ENCODE results near the gene WWC2.

Gene WWC2

DNA sequence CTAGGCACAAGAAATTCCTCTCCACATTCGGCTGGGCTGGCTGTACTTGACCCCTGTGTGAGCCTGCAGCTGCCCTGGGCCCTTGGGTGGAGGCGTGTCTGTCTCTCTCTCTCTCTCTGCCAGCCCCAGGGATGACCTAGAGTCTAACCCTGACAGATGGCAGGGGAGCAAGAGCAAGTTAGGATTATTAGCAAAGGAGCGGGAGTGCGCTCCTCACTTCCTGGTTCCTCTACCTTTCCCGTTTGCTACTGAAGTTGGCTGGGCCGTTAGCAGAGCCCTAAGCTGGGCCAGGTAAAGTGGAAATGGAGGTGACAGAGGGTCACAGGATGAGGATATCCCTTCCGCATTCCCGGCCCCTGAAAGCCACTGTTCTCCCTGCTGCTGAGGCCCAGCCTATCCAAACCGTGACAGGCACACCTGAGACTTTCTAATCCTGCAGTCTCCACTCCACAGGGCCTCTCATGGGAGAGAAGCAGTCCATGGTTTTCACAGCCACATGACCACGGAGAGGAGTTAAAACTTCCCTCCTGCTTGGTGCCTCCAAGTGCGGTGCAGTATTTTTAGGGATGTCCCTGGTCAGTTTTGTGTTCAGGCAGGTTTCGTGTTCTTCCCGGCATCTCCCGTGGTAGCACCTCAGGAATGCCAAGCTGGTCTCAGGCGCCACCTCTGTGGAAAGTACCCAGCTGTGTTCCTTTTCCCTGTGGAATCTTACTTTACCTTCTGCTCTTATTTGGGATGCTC is 141.7 kb downstream of the WWC2 start:
- intact Hi-C loops (cut with DNase I): no loop called here
- peak in 3 of 42 donors; percentile 6 to 33 (median 26) for DNase-seq

GRCh38 chr4:183241322-183241640 is 142.2 kb downstream of the WWC2 start:
- intact Hi-C loops (cut with DNase I): no loop called here

GRCh38 chr4:183241721-183242151 is 142.7 kb downstream of the WWC2 start:
- DNase-seq: no peak
- intact Hi-C loops (cut with DNase I): no loop called here

More at GRCh38 chr4:183241322-183241640, 142.2 kb downstream of the WWC2 start:
- DNase-seq: peak in 1 of 42 donors; percentile 10

GRCh38 chr4:183242291-183242690 is 143.2 kb downstream of the WWC2 start:
- peak in 1 of 42 donors; percentile 21 for DNase-seq
- intact Hi-C loops (cut with DNase I): no loop called here

DNA sequence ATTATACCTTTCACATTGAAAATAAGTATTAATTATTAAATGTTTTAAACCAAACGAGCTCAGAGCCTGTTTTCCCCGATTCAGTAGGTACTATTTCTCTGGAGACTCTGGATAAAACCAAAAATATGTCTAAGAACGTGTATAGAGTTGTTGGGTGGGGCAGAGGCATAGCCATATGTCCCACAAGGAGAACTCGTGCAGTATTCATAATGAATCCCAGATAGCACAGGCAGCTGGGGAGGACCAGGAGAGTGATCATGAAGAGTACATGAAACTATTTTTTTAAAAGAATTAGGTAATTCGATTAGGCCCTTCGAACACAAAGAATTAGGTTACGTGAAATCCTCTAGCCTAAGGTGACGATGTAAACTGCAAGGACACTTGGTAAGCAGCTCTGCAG is 145.0 kb downstream of the WWC2 start:
- intact Hi-C loops (cut with DNase I): no loop called here

GRCh38 chr4:183244506-183244905 is 145.4 kb downstream of the WWC2 start:
- intact Hi-C loops (cut with DNase I): no loop called here
- DNase-seq: no peak

More for the DNA sequence above, 145.0 kb downstream of the WWC2 start:
- no peak for DNase-seq

- intact Hi-C loops (cut with DNase I): no loop called here
- DNase-seq: no peak
Observed at GRCh38 chr4:183248201-183248600, 149.1 kb downstream of the WWC2 start.

DNA sequence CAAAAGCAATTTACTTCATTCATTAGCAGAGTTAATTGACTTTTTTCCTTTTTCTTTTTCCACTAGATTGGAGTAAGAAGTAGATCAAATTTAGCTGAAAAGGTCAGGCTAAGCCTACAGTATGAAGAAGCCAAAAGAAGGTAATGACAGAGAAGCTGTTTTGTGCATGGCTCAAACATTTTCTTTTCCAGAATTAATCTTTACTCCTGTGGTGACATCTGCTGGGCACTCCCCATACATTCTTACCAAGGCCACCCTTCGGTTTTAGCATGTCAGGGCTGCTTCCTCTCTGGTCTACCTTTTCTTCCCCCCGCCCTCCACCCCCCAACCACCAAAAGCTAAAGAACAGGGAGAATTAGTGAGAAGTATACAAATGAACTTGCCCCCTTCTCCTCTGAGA is 150.8 kb downstream of the WWC2 start:
- DNase-seq: peak in 17 of 42 donors; percentile 28 to 67 (median 41)
- intact Hi-C loops (cut with DNase I): no loop called here

DNA sequence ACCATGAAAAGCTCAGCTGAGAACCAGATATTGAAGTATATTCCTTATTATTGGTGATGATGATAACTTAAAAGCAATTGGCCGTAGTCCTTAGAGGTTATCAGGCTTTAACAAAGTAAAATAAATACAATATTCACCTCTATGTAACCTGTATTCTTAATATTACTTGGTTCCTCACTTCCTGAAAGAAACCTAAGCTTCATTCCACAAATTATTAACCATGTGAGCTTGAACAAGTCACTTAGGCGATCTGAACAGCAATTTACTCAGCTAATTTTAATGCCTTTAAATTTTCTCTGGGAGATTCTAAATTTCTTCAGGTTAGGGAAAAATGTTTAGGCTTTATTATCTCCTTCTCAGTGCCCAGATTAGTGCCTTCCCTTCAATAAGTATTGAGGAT is 151.8 kb downstream of the WWC2 start:
- intact Hi-C loops (cut with DNase I): no loop called here
- DNase-seq: no peak

DNA sequence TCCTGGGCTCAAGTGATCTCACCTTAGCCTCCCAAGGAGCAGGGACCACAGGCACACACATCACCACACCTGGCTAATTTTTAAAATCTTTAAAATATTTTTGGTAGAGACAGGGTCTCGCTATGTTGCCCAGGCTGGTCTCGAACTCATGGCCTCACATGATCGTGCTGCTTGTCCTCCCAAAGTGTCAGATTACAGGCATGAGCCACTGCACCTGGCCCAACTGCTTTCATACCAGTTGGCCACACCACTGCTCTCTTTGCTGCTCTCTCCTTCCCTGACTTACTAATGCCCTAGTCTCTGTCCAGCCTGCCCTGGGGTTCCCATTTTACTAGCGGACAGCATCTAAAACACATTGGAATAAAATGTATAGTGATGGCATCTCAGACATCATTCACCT is 153.9 kb downstream of the WWC2 start:
- DNase-seq: no peak

DNA sequence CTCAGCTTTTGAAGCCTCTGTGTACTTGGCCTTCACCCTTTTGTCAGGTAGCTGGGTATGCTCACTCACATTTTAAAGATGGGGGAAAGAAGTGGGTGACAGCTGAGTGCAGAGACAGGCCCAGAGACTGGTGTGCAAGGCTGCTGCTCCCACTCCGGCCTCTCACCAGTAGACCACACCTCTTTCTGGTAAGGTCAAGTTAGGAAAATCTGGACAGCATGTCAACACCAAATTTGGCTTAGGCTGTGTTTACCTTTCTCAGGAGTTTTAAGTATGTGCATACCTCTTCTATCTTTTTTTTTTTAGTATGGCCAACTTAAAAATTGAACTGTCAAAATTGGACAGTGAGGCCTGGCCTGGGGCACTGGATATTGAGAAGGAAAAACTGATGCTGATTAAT is 154.4 kb downstream of the WWC2 start:
- no peak for DNase-seq
- intact Hi-C loops (cut with DNase I): no loop called here

More for the DNA sequence above, 153.9 kb downstream of the WWC2 start:
- intact Hi-C loops (cut with DNase I): no loop called here

DNA sequence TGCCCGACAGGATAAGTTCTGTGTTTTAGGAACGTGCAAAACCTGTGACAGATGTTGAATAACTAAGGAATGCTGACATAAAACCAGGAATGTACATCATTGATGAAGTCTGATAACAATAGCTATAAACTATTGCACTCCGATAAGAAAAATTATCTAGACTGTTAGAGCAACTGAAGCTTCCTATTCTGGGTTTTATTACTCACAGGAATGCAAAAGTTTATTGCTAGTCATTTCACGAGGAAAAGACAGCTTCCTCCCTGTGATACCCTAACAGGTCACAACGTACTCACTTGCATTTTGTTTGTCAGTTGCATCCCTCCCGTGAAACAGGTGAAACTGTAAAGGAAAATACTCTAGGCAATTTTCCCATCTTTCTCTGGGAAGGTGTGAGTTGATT is 155.1 kb downstream of the WWC2 start:
- intact Hi-C loops (cut with DNase I): no loop called here
- no peak for DNase-seq

- intact Hi-C loops (cut with DNase I): no loop called here
- no peak for DNase-seq
Observed at GRCh38 chr4:183255487-183255886, 156.4 kb downstream of the WWC2 start.

- intact Hi-C loops (cut with DNase I): no loop called here
- DNase-seq: peak in 12 of 42 donors; percentile 17 to 58 (median 36)
Observed at GRCh38 chr4:183256343-183256742, 157.3 kb downstream of the WWC2 start.

GRCh38 chr4:183256756-183257385 is 157.8 kb downstream of the WWC2 start:
- DNase-seq: peak; percentile 42 to 88 (median 74)
- intact Hi-C loops (cut with DNase I): no loop called here

GRCh38 chr4:183257808-183258207 is 158.8 kb downstream of the WWC2 start:
- intact Hi-C loops (cut with DNase I): no loop called here

GRCh38 chr4:183260491-183261151 is 161.6 kb downstream of the WWC2 start:
- no peak for DNase-seq
- intact Hi-C loops (cut with DNase I): loop anchor here (5.0 to 10.0 kb wide), 2 partner anchors 144 to 188 kb away; no protein-coding TSS in a partner anchor

More at GRCh38 chr4:183257808-183258207, 158.8 kb downstream of the WWC2 start:
- DNase-seq: no peak

GRCh38 chr4:183261953-183262775 is 163.1 kb downstream of the WWC2 start:
- peak; percentile 68 to 93 (median 85) for DNase-seq
- intact Hi-C loops (cut with DNase I): loop anchor here (2.0 to 10.0 kb wide), 3 partner anchors 143 to 323 kb away; no protein-coding TSS in a partner anchor

- DNase-seq: no peak
- intact Hi-C loops (cut with DNase I): loop anchor here (2.0 to 10.0 kb wide), 3 partner anchors 142 to 324 kb away; no protein-coding TSS in a partner anchor
Observed at GRCh38 chr4:183262776-183263100, 163.7 kb downstream of the WWC2 start.

Data from head of caudate nucleus (tissue), 42 donors.